ENCODE data around the gene CDK6. TPM values are rescaled to one million over a fixed set of nuclear protein-coding genes. Genes with fewer than 3 reads are reported as not detected.

CDK6 gene
- total and polyA plus RNA-seq, 2 of the 8 experiments (the other 6 are each of a cell fraction or from before 2014, with no cell fraction given), result 5.9 to 18.9 TPM

DNA sequence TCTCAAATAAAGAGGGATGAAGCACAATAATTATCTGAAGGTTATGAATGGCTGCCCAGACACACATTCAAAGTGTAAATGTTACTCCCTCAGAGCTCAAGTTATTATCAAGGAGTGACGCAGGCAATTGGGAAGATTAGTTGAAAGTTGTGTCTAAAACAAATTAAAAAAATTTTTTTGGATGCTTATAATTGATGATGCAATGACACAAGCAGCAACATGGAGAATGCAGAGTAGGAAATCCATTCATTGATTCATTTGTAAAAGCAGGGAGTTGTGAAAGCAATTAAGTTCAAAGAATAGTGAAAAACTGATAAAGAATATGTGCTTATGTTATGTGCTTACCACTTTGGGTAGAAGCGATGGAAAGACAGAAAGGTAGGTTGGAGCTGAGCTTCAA lies 120.4 kb downstream of the CDK6 start:
- Histone ChIP-seq H4K8ac (ENCODE audit: extremely low read depth, insufficient read depth, low read length) (no peak overlapping the region), H4K5ac (ENCODE audit: insufficient read length, low read depth, low read length) (no peak overlapping the region), H3K4me3 (ENCODE audit: extremely low read depth in 1 of 4, insufficient read depth in 2 of 4, low read depth in 3 of 4, low read length in 4 of 4) (no peak overlapping the region), H2AK5ac (ENCODE audit: low read depth, low read length) (no peak overlapping the region), H3K9ac (replicated peaks in 1 of 4; ENCODE audit: extremely low read depth in 1 of 4, low read depth in 3 of 4, low read length in 3 of 4) (no peak overlapping the region), H3K4ac (replicated peaks; ENCODE audit: insufficient read length, low read depth, low read length) (no peak overlapping the region), H2BK20ac (ENCODE audit: low read length) (no peak overlapping the region), H3K56ac (replicated peaks; ENCODE audit: insufficient read length, low read depth, low read length) (no peak overlapping the region), H3K23me2 (ENCODE audit: low read depth, low read length) (no peaks in the 10 kb centered on the region; the same call in 1 of the 2 replicates), H2BK12ac (ENCODE audit: low read depth, low read length) (no peak overlapping the region), H3K4me2 (ENCODE audit: insufficient read depth in 1 of 2, low read depth in 2 of 2, low read length in 2 of 2) (no peak overlapping the region), H3K9me3 (ENCODE audit: insufficient read depth in 2 of 2, low read depth in 1 of 2, low read length in 1 of 2) (no peaks in the 10 kb centered on the region), H3K27me3 (replicated peaks in 1 of 4; ENCODE audit: control insufficient read depth in 3 of 4, extremely low read depth in 1 of 4, insufficient read depth in 3 of 4, low read length in 3 of 4) (no peaks in the 10 kb centered on the region; a peak in 1 of 7 replicates), H2AFZ (ENCODE audit: low read length) (no peak overlapping the region), H3K79me1 (ENCODE audit: low read depth, low read length) (no peaks in the 10 kb centered on the region), H3K18ac (ENCODE audit: extremely low read depth, low read length) (no peak overlapping the region), H3K36me3 (ENCODE audit: control insufficient read depth in 2 of 4, insufficient read depth in 4 of 4, low read length in 3 of 4) (no peaks in the 10 kb centered on the region), H3K79me2 (ENCODE audit: control insufficient read depth in 1 of 2, insufficient read depth in 2 of 2, low read length in 2 of 2) (no peaks in the 10 kb centered on the region), H4K91ac (replicated peaks; ENCODE audit: insufficient read length, low read length) (no peak overlapping the region), H3K23ac (ENCODE audit: insufficient read length) (no peak overlapping the region), H3K4me1 (replicated peaks in 1 of 4; ENCODE audit: control insufficient read depth in 3 of 4, insufficient read depth in 4 of 4, low read length in 3 of 4) (no peaks in the 10 kb centered on the region), H3K14ac (ENCODE audit: insufficient read length) (no peak overlapping the region), H4K20me1 (replicated peaks in 1 of 2; ENCODE audit: control insufficient read depth in 1 of 2, insufficient read depth in 2 of 2, low read length in 2 of 2) (no peaks in the 10 kb centered on the region), H2BK15ac (ENCODE audit: low read length) (no peak overlapping the region), H2BK120ac (replicated peaks; ENCODE audit: low read depth, low read length) (no peak overlapping the region), H3K27ac (ENCODE audit: low read depth, low read length) (no peak overlapping the region), H2BK5ac (ENCODE audit: low read depth, low read length) (no peak overlapping the region)
- ChIA-PET POLR2A (ENCODE audit: partially characterized antibody) (interaction anchor here (1.2 to 2.4 kb wide), 2 partner anchors 8 to 70 kb away, joined by 3 to 6 read pairs; no protein-coding TSS in a partner anchor), CTCF (ENCODE audit: partially characterized antibody) (interaction anchor here (1.1 to 1.3 kb wide), 3 partner anchors 16 to 148 kb away, joined by 3 to 6 read pairs (median 3); no protein-coding TSS in a partner anchor)
- no peak for FAIRE-seq
- DNase-seq (ENCODE audit: low read depth in 1 of 2, low spot score in 2 of 2), result no peak
- 91% methylated on average over 2 of the region's 2 CpGs; no CpG with 5 or more reads in 1 of the 2 experiments for WGBS, 2 experiments (ENCODE audit: extremely low coverage in 1 of 2, insufficient coverage in 1 of 2, insufficient read length in 1 of 2, insufficient replicate concordance in 2 of 2, low coverage in 1 of 2, low lambda C conversion rate in 2 of 2, missing lambda C conversion rate in 1 of 2)
- no peak for TF ChIP-seq SIRT6 (IDR thresholded peaks at IDR 0.05; ENCODE audit: low read length)
- TF ChIP-seq HDAC6 (IDR thresholded peaks at IDR 0.05; ENCODE audit: low read depth, low read length), result no peak
- no peak for TF ChIP-seq EP300 (IDR thresholded peaks at IDR 0.05; ENCODE audit: borderline replicate concordance in 1 of 2, low read depth in 2 of 2, low read length in 2 of 2)
- no peak for TF ChIP-seq HDAC2 (IDR thresholded peaks at IDR 0.05; ENCODE audit: borderline replicate concordance in 1 of 2, low read depth in 2 of 2, low read length in 2 of 2)
- TF ChIP-seq BRCA1 (IDR thresholded peaks at IDR 0.05; ENCODE audit: low read depth, low read length), result no peak
- TF ChIP-seq, protein P1, sequence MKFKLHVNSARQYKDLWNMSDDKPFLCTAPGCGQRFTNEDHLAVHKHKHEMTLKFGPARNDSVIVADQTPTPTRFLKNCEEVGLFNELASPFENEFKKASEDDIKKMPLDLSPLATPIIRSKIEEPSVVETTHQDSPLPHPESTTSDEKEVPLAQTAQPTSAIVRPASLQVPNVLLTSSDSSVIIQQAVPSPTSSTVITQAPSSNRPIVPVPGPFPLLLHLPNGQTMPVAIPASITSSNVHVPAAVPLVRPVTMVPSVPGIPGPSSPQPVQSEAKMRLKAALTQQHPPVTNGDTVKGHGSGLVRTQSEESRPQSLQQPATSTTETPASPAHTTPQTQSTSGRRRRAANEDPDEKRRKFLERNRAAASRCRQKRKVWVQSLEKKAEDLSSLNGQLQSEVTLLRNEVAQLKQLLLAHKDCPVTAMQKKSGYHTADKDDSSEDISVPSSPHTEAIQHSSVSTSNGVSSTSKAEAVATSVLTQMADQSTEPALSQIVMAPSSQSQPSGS (IDR thresholded peaks at IDR 0.05; ENCODE audit: low read length), result no peak
- TF ChIP-seq CTBP2 (IDR thresholded peaks at IDR 0.05; ENCODE audit: borderline replicate concordance, insufficient read depth, insufficient read length, low read length), result no peak
- TF ChIP-seq SRF (IDR thresholded peaks at IDR 0.05; ENCODE audit: low read depth, low read length), result no peak
- no peak for TF ChIP-seq JUND (IDR thresholded peaks at IDR 0.05; ENCODE audit: low read length)
- TF ChIP-seq POU5F1 (IDR thresholded peaks at IDR 0.05; ENCODE audit: low read depth, low read length), result no peak
- no peak for TF ChIP-seq TAF7 (optimal IDR thresholded peaks at IDR 0.05; ENCODE audit: borderline replicate concordance, low read depth, low read length)
- TF ChIP-seq, protein P2, sequence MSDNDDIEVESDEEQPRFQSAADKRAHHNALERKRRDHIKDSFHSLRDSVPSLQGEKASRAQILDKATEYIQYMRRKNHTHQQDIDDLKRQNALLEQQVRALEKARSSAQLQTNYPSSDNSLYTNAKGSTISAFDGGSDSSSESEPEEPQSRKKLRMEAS (IDR thresholded peaks at IDR 0.05), result no peak

Data from H1 (cell line).